Measurements from ENCODE around the gene AUP1. TPM values are rescaled to one million over a fixed set of nuclear protein-coding genes. Genes with fewer than 3 reads are reported as not detected.

AUP1 gene
- total RNA-seq, 1 donor from 2014 or later = 55.4 TPM

GRCh38 chr2:74513605-74514367 is 15.7 kb downstream of the AUP1 start:
- no peak for DNase-seq

GRCh38 chr2:74512744-74513604 is 16.5 kb downstream of the AUP1 start:
- no peak for DNase-seq

- DNase-seq = no peak
Observed at GRCh38 chr2:74511104-74511989, 18.2 kb downstream of the AUP1 start.

- DNase-seq = no peak
Observed at GRCh38 chr2:74510272-74510671, 19.2 kb downstream of the AUP1 start.

- DNase-seq = peak; percentile 80
Observed at GRCh38 chr2:74507926-74508520, 21.5 kb downstream of the AUP1 start.

GRCh38 chr2:74507145-74507925 is 22.2 kb downstream of the AUP1 start, which contains the start of gene PCGF1:
TSS of gene PCGF1 (minus strand) at chr2:74507695. CDS start at chr2:74507668, 27 bp downstream.
- peak; percentile 98 for DNase-seq

- no peak for DNase-seq
Observed at GRCh38 chr2:74505448-74506246, 23.9 kb downstream of the AUP1 start.

- DNase-seq = no peak
Observed at GRCh38 chr2:74504591-74504990, 24.9 kb downstream of the AUP1 start.

- DNase-seq = no peak
Observed at GRCh38 chr2:74503506-74504475, 25.7 kb downstream of the AUP1 start.

GRCh38 chr2:74502720-74503505 is 26.6 kb downstream of the AUP1 start:
- peak; percentile 21 for DNase-seq

GRCh38 chr2:74502147-74502719 is 27.3 kb downstream of the AUP1 start:
- no peak for DNase-seq

GRCh38 chr2:74501335-74502071 is 28.0 kb downstream of the AUP1 start:
- no peak for DNase-seq

GRCh38 chr2:74500578-74500946 is 28.9 kb downstream of the AUP1 start:
- DNase-seq = no peak

- no peak for DNase-seq
Observed at GRCh38 chr2:74499940-74500577, 29.4 kb downstream of the AUP1 start.

- no peak for DNase-seq
Observed at GRCh38 chr2:74499267-74499939, 30.1 kb downstream of the AUP1 start, which contains the start of gene LBX2. TSS of gene LBX2 (minus strand) at chr2:74499603. CDS start at chr2:74499537, 66 bp downstream.
